Liver (tissue), 9 donors: ENCODE measurements around the gene COL4A3. TPM values are rescaled to one million over a fixed set of nuclear protein-coding genes. Genes with fewer than 3 reads are reported as not detected.

Experiments used
- DNase-seq: peaks from one replicate; pipeline ENCODE4 v3.0.0-alpha.2; 2017; ENCODE audit warnings: low spot score
- H3K27ac ChIP-seq, 2 donors: one replicate each; pipeline ENCODE4 v1.7.0; 2013; ENCODE audit warnings: inconsistent platforms in 2 of 2, low read length in 2 of 2, control low read depth in 1 of 2, low read depth in 1 of 2, mild to moderate bottlenecking in 1 of 2
- H3K27me3 ChIP-seq, 4 donors: one replicate each; pipeline versions ENCODE4 v1.6.1 to v1.7.0; 2013; ENCODE audit warnings: low read length in 3 of 4, inconsistent platforms in 1 of 4, mild to moderate bottlenecking in 1 of 4, moderate library complexity in 1 of 4; ENCODE audit not compliant: control insufficient read depth in 4 of 4, insufficient read depth in 4 of 4
- H3K36me3 ChIP-seq, 4 donors: one replicate each; pipeline versions ENCODE4 v1.6.1 to v1.7.0; 2013; ENCODE audit warnings: low read length in 3 of 4, mild to moderate bottlenecking in 3 of 4, low read depth in 1 of 4, moderate library complexity in 1 of 4; ENCODE audit not compliant: control insufficient read depth in 4 of 4, insufficient read depth in 3 of 4
- H3K4me1 ChIP-seq, 4 donors: one replicate each; pipeline versions ENCODE4 v1.6.1 to v1.7.0; 2013; ENCODE audit warnings: low read length in 3 of 4, mild to moderate bottlenecking in 3 of 4, moderate library complexity in 1 of 4; ENCODE audit not compliant: control insufficient read depth in 4 of 4, insufficient read depth in 4 of 4
- H3K4me3 ChIP-seq, 3 donors: one replicate each; pipeline versions ENCODE4 v1.6.1 to v1.7.0; 2013; ENCODE audit warnings: low read length in 3 of 3, control low read depth in 1 of 3, low read depth in 1 of 3, mild to moderate bottlenecking in 1 of 3
- H3K9ac ChIP-seq, 2 donors: one replicate each; pipeline ENCODE4 v1.7.0; 2013; ENCODE audit warnings: low read length in 2 of 2, mild to moderate bottlenecking in 2 of 2, moderate library complexity in 2 of 2, control low read depth in 1 of 2, low read depth in 1 of 2
- H3K9me3 ChIP-seq, 4 donors: one replicate each; pipeline versions ENCODE4 v1.6.1 to v1.7.0; 2013; ENCODE audit warnings: low read length in 3 of 4; ENCODE audit not compliant: control insufficient read depth in 4 of 4
- FOXA1 ChIP-seq: IDR thresholded peaks from 2 replicates; pipeline ENCODE4 v1.6.1; 2016; ENCODE audit warnings: antibody characterized with exemption
- FOXA2 ChIP-seq: IDR thresholded peaks from 2 replicates; pipeline ENCODE4 v1.6.1; 2016; ENCODE audit warnings: antibody characterized with exemption
- GABPA ChIP-seq, 2 donors: IDR thresholded peaks in 1 of 2; conservative IDR thresholded peaks in 1 of 2; 2 replicates each; pipeline ENCODE4 v1.6.1; 2016; ENCODE audit warnings: antibody characterized with exemption in 2 of 2, mild to moderate bottlenecking in 1 of 2, moderate library complexity in 1 of 2
- HNF4A ChIP-seq, 2 donors: conservative IDR thresholded peaks; 2 replicates each; pipeline ENCODE4 v1.6.1; 2016; ENCODE audit warnings: antibody characterized with exemption in 2 of 2, mild to moderate bottlenecking in 2 of 2
- HNF4G ChIP-seq: IDR thresholded peaks from 2 replicates; pipeline ENCODE4 v1.6.1; 2016; ENCODE audit warnings: antibody characterized with exemption
- JUND ChIP-seq, 2 donors: IDR thresholded peaks; 2 replicates each; pipeline ENCODE4 v1.6.1; 2016; ENCODE audit warnings: antibody characterized with exemption in 2 of 2
- RAD21 ChIP-seq, 2 donors: IDR thresholded peaks; 2 replicates each; pipeline ENCODE4 v1.6.1; 2016; ENCODE audit warnings: antibody characterized with exemption in 2 of 2, mild to moderate bottlenecking in 2 of 2
- RXRA ChIP-seq, 2 donors: IDR thresholded peaks; 2 replicates each; pipeline ENCODE4 v1.6.1; 2017 to 2018; ENCODE audit warnings: antibody characterized with exemption in 2 of 2, mild to moderate bottlenecking in 1 of 2
- TAF1 ChIP-seq: conservative IDR thresholded peaks from 2 replicates; pipeline ENCODE4 v1.6.1; 2016; ENCODE audit warnings: antibody characterized with exemption, mild to moderate bottlenecking
- YY1 ChIP-seq: IDR thresholded peaks from 2 replicates; pipeline ENCODE4 v1.6.1; 2016; ENCODE audit warnings: antibody characterized with exemption, mild to moderate bottlenecking
- WGBS: extraction: QIAGEN DNeasy Blood & Tissue Kit; methylation state at CpG from one replicate; pipeline ENCODE4 v1.1.7; 2013; 5-methylcytosine and 5-hydroxymethylcytosine counted together
- polyA plus RNA-seq, 2 donors: library from polyadenylated mRNA; stranded (reverse) in 1 of 2; unstranded in 1 of 2; fragments of 200-250 nt in 1 of 2; fragments of >200 nt in 1 of 2; fragmentation: Nextera tagmentation in 1 of 2; extraction: Ambion mirVana in 1 of 2; gene quantifications; one replicate each; pipeline versions ENCODE4 v1.2.1 to v1.2.3, GENCODE V29; 2013 to 2015
- total RNA-seq, 2 donors: library from RNA; depleted of rRNA; stranded (reverse); fragments of >200 nt; gene quantifications; one replicate each; pipeline ENCODE4 v1.2.3, GENCODE V29; 2014
- TF ChIP-seq, protein P1 (sequence below): IDR thresholded peaks from 2 replicates; pipeline ENCODE4 v1.6.1; 2016; ENCODE audit warnings: antibody characterized with exemption
- TF ChIP-seq, protein P2 (sequence below): IDR thresholded peaks from 2 replicates; pipeline ENCODE4 v1.6.1; 2016; ENCODE audit warnings: antibody characterized with exemption
- TF ChIP-seq, protein P3 (sequence below): IDR thresholded peaks from 2 replicates; pipeline ENCODE4 v1.6.1; 2016; ENCODE audit warnings: antibody characterized with exemption
- TF ChIP-seq, protein P4 (sequence below): IDR thresholded peaks from 2 replicates; pipeline ENCODE4 v1.6.1; 2016; ENCODE audit warnings: antibody characterized with exemption, mild to moderate bottlenecking
- donor health status: healthy.
- donor health status: healthy.
- donor health status: healthy.
- donor health status: healthy.
- donor health status: healthy.

The COL4A3 gene
- total and polyA plus RNA-seq, 4 donors = 0.05 to 2.3 (median 0.35) TPM

DNA sequence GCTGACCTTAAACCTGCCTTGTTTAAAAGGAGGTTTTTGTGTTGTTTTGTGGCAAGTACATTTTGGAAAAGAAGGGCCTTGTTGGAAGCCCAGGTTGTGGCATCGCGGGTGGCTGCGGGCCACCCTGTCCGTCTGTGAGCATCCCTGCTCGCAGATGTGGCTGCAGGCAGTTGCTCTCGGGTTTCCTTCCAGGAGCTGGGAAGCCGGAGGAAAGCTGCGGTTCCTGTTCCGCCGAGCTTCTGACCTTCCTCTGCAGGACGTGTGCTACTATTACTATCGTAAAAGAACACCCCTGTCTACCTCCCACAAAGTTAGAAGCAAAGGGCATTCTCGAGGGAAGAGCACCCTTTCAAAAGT, 161.4 kb downstream of the COL4A3 start:
- no peak for TF ChIP-seq RAD21 (IDR thresholded peaks at IDR 0.05)
- TF ChIP-seq, protein P1, sequence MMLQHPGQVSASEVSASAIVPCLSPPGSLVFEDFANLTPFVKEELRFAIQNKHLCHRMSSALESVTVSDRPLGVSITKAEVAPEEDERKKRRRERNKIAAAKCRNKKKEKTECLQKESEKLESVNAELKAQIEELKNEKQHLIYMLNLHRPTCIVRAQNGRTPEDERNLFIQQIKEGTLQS = no peak
- TF ChIP-seq JUND (IDR thresholded peaks at IDR 0.05) = no peak
- TF ChIP-seq TAF1 = no peak
- TF ChIP-seq FOXA2 = no peak
- DNase-seq = peak; percentile 45
- H3K36me3 ChIP-seq = peaks cover 0 to 2% (median 1%) of the 10 kb centered on the region in 4 donors
- peaks cover 0 to 1% (median 0%) of the 10 kb centered on the region in 4 donors for H3K9me3 ChIP-seq
- no peaks in the 10 kb centered on the region for H3K27me3 ChIP-seq
- H3K27ac ChIP-seq = peak overlapping the region; percentile 88 to 95
- H3K4me3 ChIP-seq = peak overlapping the region; percentile 93 to 97 (median 95)
- H3K9ac ChIP-seq = peak overlapping the region; percentile 44 to 87
- under 1% methylated on average over 13 of the region's 13 CpGs for WGBS
- H3K4me1 ChIP-seq = peaks cover 6 to 21% (median 13%) of the 10 kb centered on the region in 4 donors

DNA sequence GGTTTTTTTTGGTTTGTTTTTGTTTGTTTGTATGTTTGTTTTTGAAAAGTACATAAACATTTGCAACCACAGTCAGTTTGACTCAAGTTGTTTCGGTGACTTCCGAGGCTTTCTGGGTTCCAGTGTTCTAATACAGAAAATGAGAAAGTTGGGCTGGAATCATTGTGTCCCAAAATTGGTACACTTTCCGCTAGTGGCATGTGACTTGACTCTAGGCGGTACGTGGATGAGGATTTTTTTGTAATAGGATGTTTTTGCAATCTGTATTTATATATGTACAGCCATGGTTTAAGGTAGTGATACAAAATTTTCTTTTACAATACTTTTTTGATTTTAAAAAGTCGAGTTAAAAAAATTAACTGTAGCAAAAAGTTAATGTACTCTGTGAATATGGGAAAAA, 162.4 kb downstream of the COL4A3 start:
- Histone ChIP-seq H3K36me3 (peaks cover 0 to 2% (median 1%) of the 10 kb centered on the region in 4 donors), H3K27me3 (no peaks in the 10 kb centered on the region), H3K4me3 (peak overlapping the region in 1 of 3 donors; percentile 93), H3K9ac (no peak overlapping the region), H3K4me1 (peaks cover 6 to 21% (median 13%) of the 10 kb centered on the region in 4 donors), H3K27ac (no peak overlapping the region), H3K9me3 (peaks cover 0 to 1% (median 0%) of the 10 kb centered on the region in 4 donors)
- WGBS = 96% methylated on average over 6 of the region's 6 CpGs
- no peak for DNase-seq
- no peak for TF ChIP-seq FOXA2
- no peak for TF ChIP-seq YY1
- no peak for TF ChIP-seq HNF4A (conservative IDR thresholded peaks at IDR 0.05)
- TF ChIP-seq, protein P2, sequence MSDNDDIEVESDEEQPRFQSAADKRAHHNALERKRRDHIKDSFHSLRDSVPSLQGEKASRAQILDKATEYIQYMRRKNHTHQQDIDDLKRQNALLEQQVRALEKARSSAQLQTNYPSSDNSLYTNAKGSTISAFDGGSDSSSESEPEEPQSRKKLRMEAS = no peak
- TF ChIP-seq RXRA (IDR thresholded peaks at IDR 0.05) = no peak
- TF ChIP-seq RAD21 (IDR thresholded peaks at IDR 0.05) = no peak
- no peak for TF ChIP-seq TAF1
- TF ChIP-seq, protein P3, sequence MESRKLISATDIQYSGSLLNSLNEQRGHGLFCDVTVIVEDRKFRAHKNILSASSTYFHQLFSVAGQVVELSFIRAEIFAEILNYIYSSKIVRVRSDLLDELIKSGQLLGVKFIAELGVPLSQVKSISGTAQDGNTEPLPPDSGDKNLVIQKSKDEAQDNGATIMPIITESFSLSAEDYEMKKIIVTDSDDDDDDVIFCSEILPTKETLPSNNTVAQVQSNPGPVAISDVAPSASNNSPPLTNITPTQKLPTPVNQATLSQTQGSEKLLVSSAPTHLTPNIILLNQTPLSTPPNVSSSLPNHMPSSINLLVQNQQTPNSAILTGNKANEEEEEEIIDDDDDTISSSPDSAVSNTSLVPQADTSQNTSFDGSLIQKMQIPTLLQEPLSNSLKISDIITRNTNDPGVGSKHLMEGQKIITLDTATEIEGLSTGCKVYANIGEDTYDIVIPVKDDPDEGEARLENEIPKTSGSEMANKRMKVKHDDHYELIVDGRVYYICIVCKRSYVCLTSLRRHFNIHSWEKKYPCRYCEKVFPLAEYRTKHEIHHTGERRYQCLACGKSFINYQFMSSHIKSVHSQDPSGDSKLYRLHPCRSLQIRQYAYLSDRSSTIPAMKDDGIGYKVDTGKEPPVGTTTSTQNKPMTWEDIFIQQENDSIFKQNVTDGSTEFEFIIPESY = no peak
- no peak for TF ChIP-seq JUND (IDR thresholded peaks at IDR 0.05)
- TF ChIP-seq, protein P1 = no peak
- no peak for TF ChIP-seq HNF4G
- TF ChIP-seq GABPA (IDR thresholded peaks at IDR 0.05 in 1 of 2, conservative IDR thresholded peaks at IDR 0.05 in 1 of 2) = no peak
- TF ChIP-seq FOXA1 = no peak
- TF ChIP-seq, protein P4, sequence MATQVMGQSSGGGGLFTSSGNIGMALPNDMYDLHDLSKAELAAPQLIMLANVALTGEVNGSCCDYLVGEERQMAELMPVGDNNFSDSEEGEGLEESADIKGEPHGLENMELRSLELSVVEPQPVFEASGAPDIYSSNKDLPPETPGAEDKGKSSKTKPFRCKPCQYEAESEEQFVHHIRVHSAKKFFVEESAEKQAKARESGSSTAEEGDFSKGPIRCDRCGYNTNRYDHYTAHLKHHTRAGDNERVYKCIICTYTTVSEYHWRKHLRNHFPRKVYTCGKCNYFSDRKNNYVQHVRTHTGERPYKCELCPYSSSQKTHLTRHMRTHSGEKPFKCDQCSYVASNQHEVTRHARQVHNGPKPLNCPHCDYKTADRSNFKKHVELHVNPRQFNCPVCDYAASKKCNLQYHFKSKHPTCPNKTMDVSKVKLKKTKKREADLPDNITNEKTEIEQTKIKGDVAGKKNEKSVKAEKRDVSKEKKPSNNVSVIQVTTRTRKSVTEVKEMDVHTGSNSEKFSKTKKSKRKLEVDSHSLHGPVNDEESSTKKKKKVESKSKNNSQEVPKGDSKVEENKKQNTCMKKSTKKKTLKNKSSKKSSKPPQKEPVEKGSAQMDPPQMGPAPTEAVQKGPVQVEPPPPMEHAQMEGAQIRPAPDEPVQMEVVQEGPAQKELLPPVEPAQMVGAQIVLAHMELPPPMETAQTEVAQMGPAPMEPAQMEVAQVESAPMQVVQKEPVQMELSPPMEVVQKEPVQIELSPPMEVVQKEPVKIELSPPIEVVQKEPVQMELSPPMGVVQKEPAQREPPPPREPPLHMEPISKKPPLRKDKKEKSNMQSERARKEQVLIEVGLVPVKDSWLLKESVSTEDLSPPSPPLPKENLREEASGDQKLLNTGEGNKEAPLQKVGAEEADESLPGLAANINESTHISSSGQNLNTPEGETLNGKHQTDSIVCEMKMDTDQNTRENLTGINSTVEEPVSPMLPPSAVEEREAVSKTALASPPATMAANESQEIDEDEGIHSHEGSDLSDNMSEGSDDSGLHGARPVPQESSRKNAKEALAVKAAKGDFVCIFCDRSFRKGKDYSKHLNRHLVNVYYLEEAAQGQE = no peak
